WTC11 (cell line): Measurements from ENCODE around the gene FHAD1. TPM values are rescaled to one million over a fixed set of nuclear protein-coding genes. Genes with fewer than 3 reads are reported as not detected.

Experiments used
- ATAC-seq: fragments of 200-7000 bp; cut with Tn5 transposase; 2 replicates; pipeline ENCODE4 v1.10.0; 2021; ENCODE audit warnings: mild to moderate bottlenecking, moderate library complexity
- CTCF ChIA-PET: fragments of 300-600 bp; sonication (Branson Sonifier 250); formaldehyde crosslinking; loops from one replicate; lab custom pipeline; 2021; ENCODE audit warnings: antibody characterized with exemption; lab: Charles Lee
- POLR2A ChIA-PET: fragments of 350-600 bp; sonication (Branson Sonifier 250); formaldehyde crosslinking; loops from one replicate; lab custom pipeline; 2021; ENCODE audit warnings: antibody characterized with exemption; lab: Charles Lee
- DNase-seq: peaks from one replicate; pipeline ENCODE4 v3.0.0; 2021; ENCODE audit warnings: low spot score
- H3K27ac Mint-ChIP-seq: 2 replicates; pipeline ENCODE4 v1.8.0; 2021; ENCODE audit warnings: mixed read lengths
- H3K27me3 Mint-ChIP-seq: 2 replicates; pipeline ENCODE4 v1.8.0; 2021; ENCODE audit warnings: low read depth, mild to moderate bottlenecking, moderate library complexity, mixed read lengths
- H3K36me3 Mint-ChIP-seq: 2 replicates; pipeline ENCODE4 v1.8.0; 2021; ENCODE audit warnings: mixed read lengths
- H3K4me1 Mint-ChIP-seq: 2 replicates; pipeline ENCODE4 v1.8.0; 2022; ENCODE audit warnings: mixed read lengths
- H3K4me3 Mint-ChIP-seq: 2 replicates; pipeline ENCODE4 v1.8.0; 2021; ENCODE audit warnings: mild to moderate bottlenecking, moderate library complexity, mixed read lengths
- H3K9me3 Mint-ChIP-seq: 2 replicates; pipeline ENCODE4 v1.8.0; 2021; ENCODE audit warnings: mixed read lengths
- ATF1 ChIP-seq: sonication (generic); formaldehyde crosslinking; IDR thresholded peaks from 2 replicates; pipeline ENCODE4 v1.8.1; 2023; ENCODE audit warnings: mild to moderate bottlenecking, moderate library complexity, missing genetic modification reagents
- E2F4 ChIP-seq: sonication (generic); formaldehyde crosslinking; IDR thresholded peaks from 2 replicates; pipeline ENCODE4 v1.8.1; 2022; ENCODE audit warnings: low read depth, mild to moderate bottlenecking, moderate library complexity, missing genetic modification reagents, borderline replicate concordance
- EMX1 ChIP-seq: fragments of 250-450 bp; sonication (Bioruptor Pico); IDR thresholded peaks from 2 replicates; pipeline ENCODE4 v1.8.0; 2021; ENCODE audit warnings: mild to moderate bottlenecking
- ESRRA ChIP-seq: sonication (generic); formaldehyde crosslinking; IDR thresholded peaks from 2 replicates; pipeline ENCODE4 v1.8.1; 2022; ENCODE audit warnings: mild to moderate bottlenecking, missing genetic modification reagents, borderline replicate concordance
- FOXK1 ChIP-seq: sonication (generic); formaldehyde crosslinking; IDR thresholded peaks from 2 replicates; pipeline ENCODE4 v1.8.0; 2022; ENCODE audit warnings: mild to moderate bottlenecking, moderate library complexity, missing genetic modification reagents
- GRHL2 ChIP-seq: fragments of 250-450 bp; sonication (Bioruptor Pico); IDR thresholded peaks from 2 replicates; pipeline ENCODE4 v1.8.0; 2022; ENCODE audit warnings: mild to moderate bottlenecking, moderate library complexity; ENCODE audit not compliant: insufficient replicate concordance, severe bottlenecking
- HMGA2 ChIP-seq: fragments of 250-450 bp; sonication (Bioruptor Pico); IDR thresholded peaks from 2 replicates; pipeline ENCODE4 v1.4.0; 2021; ENCODE audit warnings: mild to moderate bottlenecking, moderate library complexity
- IRF2 ChIP-seq: sonication (generic); formaldehyde crosslinking; IDR thresholded peaks from 2 replicates; pipeline ENCODE4 v1.8.0; 2022; ENCODE audit warnings: low read depth, missing genetic modification reagents, borderline replicate concordance
- MXD4 ChIP-seq: fragments of 250-450 bp; sonication (Bioruptor Pico); IDR thresholded peaks from 2 replicates; pipeline ENCODE4 v1.8.0; 2021; ENCODE audit warnings: mild to moderate bottlenecking, moderate library complexity, borderline replicate concordance
- NFATC4 ChIP-seq: fragments of 250-450 bp; sonication (Bioruptor Pico); IDR thresholded peaks from 2 replicates; pipeline ENCODE4 v1.9.0; 2021; ENCODE audit warnings: mild to moderate bottlenecking
- NFYB ChIP-seq: sonication (generic); formaldehyde crosslinking; conservative IDR thresholded peaks from 2 replicates; pipeline ENCODE4 v1.8.0; 2022; ENCODE audit warnings: low read depth, missing genetic modification reagents
- NR2C2 ChIP-seq: sonication (generic); formaldehyde crosslinking; IDR thresholded peaks from 2 replicates; pipeline ENCODE4 v1.8.0; 2022; ENCODE audit warnings: mild to moderate bottlenecking, missing genetic modification reagents
- SP1 ChIP-seq: sonication (generic); formaldehyde crosslinking; conservative IDR thresholded peaks from 2 replicates; pipeline ENCODE4 v1.8.1; 2022; ENCODE audit warnings: missing genetic modification reagents
- ZNF121 ChIP-seq: sonication (generic); formaldehyde crosslinking; IDR thresholded peaks from 2 replicates; pipeline ENCODE4 v1.8.0; 2023; ENCODE audit warnings: missing genetic modification reagents
- total RNA-seq: library from RNA; stranded (reverse); gene quantifications from 3 replicates; pipeline ENCODE4 v1.2.3, GENCODE V29; 2021
- TF ChIP-seq, protein P1 (sequence below): sonication (generic); formaldehyde crosslinking; IDR thresholded peaks from 2 replicates; pipeline ENCODE4 v1.8.1; 2023; ENCODE audit warnings: mild to moderate bottlenecking, missing genetic modification reagents
- TF ChIP-seq, protein P2 (sequence below): sonication (generic); formaldehyde crosslinking; IDR thresholded peaks from 2 replicates; pipeline ENCODE4 v1.8.1; 2022; ENCODE audit warnings: mild to moderate bottlenecking, moderate library complexity, missing genetic modification reagents
- TF ChIP-seq, protein P3 (sequence below): sonication (generic); formaldehyde crosslinking; IDR thresholded peaks from 2 replicates; pipeline ENCODE4 v1.8.0; 2023; ENCODE audit warnings: mild to moderate bottlenecking, missing genetic modification reagents
- TF ChIP-seq, protein P4 (sequence below): sonication (generic); formaldehyde crosslinking; IDR thresholded peaks from 2 replicates; pipeline ENCODE4 v1.8.1; 2023; ENCODE audit warnings: mild to moderate bottlenecking, missing genetic modification reagents
- TF ChIP-seq, protein P5 (sequence below): sonication (generic); formaldehyde crosslinking; IDR thresholded peaks from 2 replicates; pipeline ENCODE4 v1.8.1; 2022; ENCODE audit warnings: mild to moderate bottlenecking, missing genetic modification reagents, moderate library complexity, borderline replicate concordance
- TF ChIP-seq, protein P6 (sequence below): sonication (generic); formaldehyde crosslinking; IDR thresholded peaks from 2 replicates; pipeline ENCODE4 v1.8.1; 2023; ENCODE audit warnings: mild to moderate bottlenecking, missing genetic modification reagents, moderate library complexity

FHAD1 gene
- total RNA-seq, 1 experiment from 2014 or later: 3.0 TPM

DNA sequence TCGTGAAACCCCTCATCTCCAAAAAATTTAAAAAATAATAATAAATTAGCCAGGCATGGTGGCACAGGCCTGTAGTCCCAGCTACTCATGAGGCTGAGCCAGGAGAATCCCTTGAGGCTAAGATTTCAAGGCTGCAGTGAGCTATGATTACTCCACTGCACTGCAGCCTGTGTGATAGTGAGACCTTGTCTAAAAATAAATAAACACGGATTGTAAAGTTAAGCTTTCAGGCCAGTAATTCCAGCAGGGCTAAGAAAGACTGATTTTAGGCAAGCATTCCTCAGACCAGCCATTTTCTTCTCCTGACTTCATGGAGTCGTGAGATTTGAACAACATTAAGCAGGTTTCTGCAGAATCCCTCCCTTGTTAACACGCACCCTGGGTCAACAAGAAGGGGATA is 85.5 kb downstream of the FHAD1 start:
- ATAC-seq (no peak), DNase-seq (no peak)
- Mint-ChIP-seq H3K36me3 (no peaks in the 10 kb centered on the region), H3K27ac (no peak overlapping the region), H3K4me1 (no peaks in the 10 kb centered on the region), H3K9me3 (no peaks in the 10 kb centered on the region), H3K4me3 (no peak overlapping the region)
- CTCF ChIA-PET: interaction anchor here (1.4 kb wide), 1 partner anchor 9 kb away, joined by 6 read pairs; no protein-coding TSS in a partner anchor
- POLR2A ChIA-PET: no interaction called here
- TF ChIP-seq E2F4 (CRISPR knock-in tag) (no peak), HMGA2 (no peak)
- TF ChIP-seq, protein P1, sequence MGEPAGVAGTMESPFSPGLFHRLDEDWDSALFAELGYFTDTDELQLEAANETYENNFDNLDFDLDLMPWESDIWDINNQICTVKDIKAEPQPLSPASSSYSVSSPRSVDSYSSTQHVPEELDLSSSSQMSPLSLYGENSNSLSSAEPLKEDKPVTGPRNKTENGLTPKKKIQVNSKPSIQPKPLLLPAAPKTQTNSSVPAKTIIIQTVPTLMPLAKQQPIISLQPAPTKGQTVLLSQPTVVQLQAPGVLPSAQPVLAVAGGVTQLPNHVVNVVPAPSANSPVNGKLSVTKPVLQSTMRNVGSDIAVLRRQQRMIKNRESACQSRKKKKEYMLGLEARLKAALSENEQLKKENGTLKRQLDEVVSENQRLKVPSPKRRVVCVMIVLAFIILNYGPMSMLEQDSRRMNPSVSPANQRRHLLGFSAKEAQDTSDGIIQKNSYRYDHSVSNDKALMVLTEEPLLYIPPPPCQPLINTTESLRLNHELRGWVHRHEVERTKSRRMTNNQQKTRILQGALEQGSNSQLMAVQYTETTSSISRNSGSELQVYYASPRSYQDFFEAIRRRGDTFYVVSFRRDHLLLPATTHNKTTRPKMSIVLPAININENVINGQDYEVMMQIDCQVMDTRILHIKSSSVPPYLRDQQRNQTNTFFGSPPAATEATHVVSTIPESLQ (CRISPR knock-in tag): no peak
- TF ChIP-seq, all 79 proteins: peak for 0
- H3K27me3 Mint-ChIP-seq: peaks cover 4% of the 10 kb centered on the region; the same call in 1 of the 2 replicates

GRCh38 chr1:15332952-15333715 is 86.1 kb downstream of the FHAD1 start:
- TF ChIP-seq ZNF121 (CRISPR knock-in tag): no peak

GRCh38 chr1:15334995-15335394 is 88.0 kb downstream of the FHAD1 start:
- Mint-ChIP-seq H3K9me3 (peaks cover 7% of the 10 kb centered on the region), H3K27me3 (peaks cover 4% of the 10 kb centered on the region; the same call in 1 of the 2 replicates), H3K36me3 (peaks cover 6% of the 10 kb centered on the region), H3K4me1 (no peaks in the 10 kb centered on the region), H3K27ac (no peak overlapping the region), H3K4me3 (no peak overlapping the region)
- ATAC-seq (no peak), DNase-seq (no peak)
- POLR2A ChIA-PET: no interaction called here
- CTCF ChIA-PET: interaction anchor here (1.4 kb wide), 1 partner anchor 12 kb away, joined by 4 read pairs; no protein-coding TSS in a partner anchor
- TF ChIP-seq MXD4 (no peak), ATF1 (no peak), NFYB (no peak), NR2C2 (CRISPR knock-in tag) (no peak), GRHL2 (CRISPR knock-in tag) (no peak), FOXK1 (no peak), ESRRA (CRISPR knock-in tag) (no peak), SP1 (CRISPR knock-in tag) (no peak), EMX1 (CRISPR knock-in tag) (no peak), NFATC4 (CRISPR knock-in tag) (no peak), IRF2 (CRISPR knock-in tag) (no peak)
- TF ChIP-seq, protein P2, sequence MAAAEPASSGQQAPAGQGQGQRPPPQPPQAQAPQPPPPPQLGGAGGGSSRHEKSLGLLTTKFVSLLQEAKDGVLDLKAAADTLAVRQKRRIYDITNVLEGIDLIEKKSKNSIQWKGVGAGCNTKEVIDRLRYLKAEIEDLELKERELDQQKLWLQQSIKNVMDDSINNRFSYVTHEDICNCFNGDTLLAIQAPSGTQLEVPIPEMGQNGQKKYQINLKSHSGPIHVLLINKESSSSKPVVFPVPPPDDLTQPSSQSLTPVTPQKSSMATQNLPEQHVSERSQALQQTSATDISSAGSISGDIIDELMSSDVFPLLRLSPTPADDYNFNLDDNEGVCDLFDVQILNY (CRISPR knock-in tag): no peak
- TF ChIP-seq, protein P3, sequence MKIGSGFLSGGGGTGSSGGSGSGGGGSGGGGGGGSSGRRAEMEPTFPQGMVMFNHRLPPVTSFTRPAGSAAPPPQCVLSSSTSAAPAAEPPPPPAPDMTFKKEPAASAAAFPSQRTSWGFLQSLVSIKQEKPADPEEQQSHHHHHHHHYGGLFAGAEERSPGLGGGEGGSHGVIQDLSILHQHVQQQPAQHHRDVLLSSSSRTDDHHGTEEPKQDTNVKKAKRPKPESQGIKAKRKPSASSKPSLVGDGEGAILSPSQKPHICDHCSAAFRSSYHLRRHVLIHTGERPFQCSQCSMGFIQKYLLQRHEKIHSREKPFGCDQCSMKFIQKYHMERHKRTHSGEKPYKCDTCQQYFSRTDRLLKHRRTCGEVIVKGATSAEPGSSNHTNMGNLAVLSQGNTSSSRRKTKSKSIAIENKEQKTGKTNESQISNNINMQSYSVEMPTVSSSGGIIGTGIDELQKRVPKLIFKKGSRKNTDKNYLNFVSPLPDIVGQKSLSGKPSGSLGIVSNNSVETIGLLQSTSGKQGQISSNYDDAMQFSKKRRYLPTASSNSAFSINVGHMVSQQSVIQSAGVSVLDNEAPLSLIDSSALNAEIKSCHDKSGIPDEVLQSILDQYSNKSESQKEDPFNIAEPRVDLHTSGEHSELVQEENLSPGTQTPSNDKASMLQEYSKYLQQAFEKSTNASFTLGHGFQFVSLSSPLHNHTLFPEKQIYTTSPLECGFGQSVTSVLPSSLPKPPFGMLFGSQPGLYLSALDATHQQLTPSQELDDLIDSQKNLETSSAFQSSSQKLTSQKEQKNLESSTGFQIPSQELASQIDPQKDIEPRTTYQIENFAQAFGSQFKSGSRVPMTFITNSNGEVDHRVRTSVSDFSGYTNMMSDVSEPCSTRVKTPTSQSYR: no peak
- TF ChIP-seq, protein P4, sequence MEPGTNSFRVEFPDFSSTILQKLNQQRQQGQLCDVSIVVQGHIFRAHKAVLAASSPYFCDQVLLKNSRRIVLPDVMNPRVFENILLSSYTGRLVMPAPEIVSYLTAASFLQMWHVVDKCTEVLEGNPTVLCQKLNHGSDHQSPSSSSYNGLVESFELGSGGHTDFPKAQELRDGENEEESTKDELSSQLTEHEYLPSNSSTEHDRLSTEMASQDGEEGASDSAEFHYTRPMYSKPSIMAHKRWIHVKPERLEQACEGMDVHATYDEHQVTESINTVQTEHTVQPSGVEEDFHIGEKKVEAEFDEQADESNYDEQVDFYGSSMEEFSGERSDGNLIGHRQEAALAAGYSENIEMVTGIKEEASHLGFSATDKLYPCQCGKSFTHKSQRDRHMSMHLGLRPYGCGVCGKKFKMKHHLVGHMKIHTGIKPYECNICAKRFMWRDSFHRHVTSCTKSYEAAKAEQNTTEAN (CRISPR knock-in tag): no peak
- TF ChIP-seq, protein P5, sequence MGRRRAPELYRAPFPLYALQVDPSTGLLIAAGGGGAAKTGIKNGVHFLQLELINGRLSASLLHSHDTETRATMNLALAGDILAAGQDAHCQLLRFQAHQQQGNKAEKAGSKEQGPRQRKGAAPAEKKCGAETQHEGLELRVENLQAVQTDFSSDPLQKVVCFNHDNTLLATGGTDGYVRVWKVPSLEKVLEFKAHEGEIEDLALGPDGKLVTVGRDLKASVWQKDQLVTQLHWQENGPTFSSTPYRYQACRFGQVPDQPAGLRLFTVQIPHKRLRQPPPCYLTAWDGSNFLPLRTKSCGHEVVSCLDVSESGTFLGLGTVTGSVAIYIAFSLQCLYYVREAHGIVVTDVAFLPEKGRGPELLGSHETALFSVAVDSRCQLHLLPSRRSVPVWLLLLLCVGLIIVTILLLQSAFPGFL: no peak
- TF ChIP-seq, protein P6, sequence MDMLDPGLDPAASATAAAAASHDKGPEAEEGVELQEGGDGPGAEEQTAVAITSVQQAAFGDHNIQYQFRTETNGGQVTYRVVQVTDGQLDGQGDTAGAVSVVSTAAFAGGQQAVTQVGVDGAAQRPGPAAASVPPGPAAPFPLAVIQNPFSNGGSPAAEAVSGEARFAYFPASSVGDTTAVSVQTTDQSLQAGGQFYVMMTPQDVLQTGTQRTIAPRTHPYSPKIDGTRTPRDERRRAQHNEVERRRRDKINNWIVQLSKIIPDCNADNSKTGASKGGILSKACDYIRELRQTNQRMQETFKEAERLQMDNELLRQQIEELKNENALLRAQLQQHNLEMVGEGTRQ (CRISPR knock-in tag): no peak

More at GRCh38 chr1:15332952-15333715, 86.1 kb downstream of the FHAD1 start:
- ChIA-PET CTCF (interaction anchor here (1.1 to 1.5 kb wide), 3 partner anchors 8 to 57 kb away, joined by 3 to 5 read pairs (median 4); no protein-coding TSS in a partner anchor), POLR2A (no interaction called here)
- Mint-ChIP-seq H3K9me3 (peaks cover 1% of the 10 kb centered on the region), H3K36me3 (peaks cover 3% of the 10 kb centered on the region; the same call in 1 of the 2 replicates), H3K27ac (no peak overlapping the region), H3K4me1 (no peaks in the 10 kb centered on the region), H3K4me3 (no peak overlapping the region), H3K27me3 (peaks cover 4% of the 10 kb centered on the region; the same call in 1 of the 2 replicates)
- no peak for DNase-seq
- ATAC-seq: no peak
